GM13976 (cell line): ENCODE measurements around the gene HSFX4.
A peak's percentile ranks its signal among the peaks of the same experiment; 100 is the strongest.
"Not testable (repeated sequence)": the region's sequence is repeated elsewhere in the genome, so short reads cannot be mapped to it uniquely, and the experiment has no call there.

Source experiments
- DNase-seq: peaks from one replicate; pipeline ENCODE4 v3.0.0; 2012; ENCODE audit warnings: low spot score
- in situ Hi-C: fragments of 300-500 bp; cut with MboI; formaldehyde crosslinking; loops from one replicate; pipeline ENCODE4 v1.12.0; 2022; ENCODE audit warnings: low sequenced_read_pairs, mixed read lengths, inconsistent platforms; ENCODE audit not compliant: unreplicated experiment
- TF ChIP-seq, protein P1 (sequence below): IDR thresholded peaks from 2 replicates; pipeline ENCODE4 v1.5.1; 2012; ENCODE audit warnings: borderline replicate concordance, mild to moderate bottlenecking; ENCODE audit not compliant: insufficient read depth; ENCODE audit errors: extremely low read depth, missing control alignments, control extremely low read depth

HSFX4 gene

DNA sequence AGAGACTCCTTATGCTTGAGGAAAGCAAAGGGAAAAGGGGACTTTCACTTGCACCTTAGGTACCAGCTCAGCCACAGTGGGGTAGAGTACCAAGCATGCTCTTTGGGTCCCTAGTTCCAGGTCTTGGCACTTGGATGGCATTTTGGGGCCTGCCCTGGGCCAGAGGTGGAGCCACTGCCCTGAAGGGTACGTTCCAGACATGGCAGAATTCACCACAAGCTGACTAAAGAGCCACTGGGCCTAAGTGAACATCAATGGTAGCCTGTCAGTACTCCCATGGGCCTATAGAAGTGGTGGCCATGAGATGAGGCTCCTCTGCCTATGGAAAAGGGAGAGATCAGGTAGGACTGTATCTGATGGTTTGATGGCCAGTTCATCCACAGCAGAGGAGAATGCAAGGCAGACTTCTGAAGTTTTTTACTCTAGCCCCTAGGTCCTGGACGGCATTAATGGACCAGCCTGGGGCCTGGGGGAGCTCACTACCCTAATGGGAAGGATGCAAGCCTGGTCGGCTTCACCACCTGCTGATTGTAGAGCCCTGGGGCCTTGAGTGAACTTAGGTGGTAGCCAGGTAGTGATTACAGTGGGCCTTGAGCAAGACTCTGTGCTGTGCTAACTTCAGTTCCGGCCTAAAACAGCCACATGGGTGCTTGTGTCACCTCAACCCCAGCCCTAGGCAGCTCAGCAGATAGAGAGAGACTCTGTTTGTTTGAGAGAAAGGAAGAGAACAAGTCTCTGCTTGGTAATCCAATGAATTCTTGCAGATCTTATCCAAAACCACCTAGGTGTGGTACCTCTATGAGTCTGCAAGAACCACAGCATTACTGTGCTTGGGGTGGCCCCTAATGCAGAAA lies 19.8 kb upstream of the HSFX4 start:
- in situ Hi-C loops = no loop called here
- TF ChIP-seq, protein P1, sequence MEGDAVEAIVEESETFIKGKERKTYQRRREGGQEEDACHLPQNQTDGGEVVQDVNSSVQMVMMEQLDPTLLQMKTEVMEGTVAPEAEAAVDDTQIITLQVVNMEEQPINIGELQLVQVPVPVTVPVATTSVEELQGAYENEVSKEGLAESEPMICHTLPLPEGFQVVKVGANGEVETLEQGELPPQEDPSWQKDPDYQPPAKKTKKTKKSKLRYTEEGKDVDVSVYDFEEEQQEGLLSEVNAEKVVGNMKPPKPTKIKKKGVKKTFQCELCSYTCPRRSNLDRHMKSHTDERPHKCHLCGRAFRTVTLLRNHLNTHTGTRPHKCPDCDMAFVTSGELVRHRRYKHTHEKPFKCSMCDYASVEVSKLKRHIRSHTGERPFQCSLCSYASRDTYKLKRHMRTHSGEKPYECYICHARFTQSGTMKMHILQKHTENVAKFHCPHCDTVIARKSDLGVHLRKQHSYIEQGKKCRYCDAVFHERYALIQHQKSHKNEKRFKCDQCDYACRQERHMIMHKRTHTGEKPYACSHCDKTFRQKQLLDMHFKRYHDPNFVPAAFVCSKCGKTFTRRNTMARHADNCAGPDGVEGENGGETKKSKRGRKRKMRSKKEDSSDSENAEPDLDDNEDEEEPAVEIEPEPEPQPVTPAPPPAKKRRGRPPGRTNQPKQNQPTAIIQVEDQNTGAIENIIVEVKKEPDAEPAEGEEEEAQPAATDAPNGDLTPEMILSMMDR = no peak
- DNase-seq = no peak

GRCh38 chrX:149910178-149910695 lies 19.1 kb upstream of the HSFX4 start:
- TF ChIP-seq, protein P1 = no peak
- no peak for DNase-seq

GRCh38 chrX:149916745-149917392 lies 12.5 kb upstream of the HSFX4 start:
- TF ChIP-seq, protein P1 = peak; percentile 24
- peak; percentile 12 for DNase-seq
- in situ Hi-C loops = no loop called here

More at GRCh38 chrX:149910178-149910695, 19.1 kb upstream of the HSFX4 start:
- in situ Hi-C loops = no loop called here

- in situ Hi-C loops, DNase-seq: not testable (repeated sequence)
Observed at GRCh38 chrX:149923836-149924235, 5.5 kb upstream of the HSFX4 start.

GRCh38 chrX:149924434-149924833 lies 4.9 kb upstream of the HSFX4 start:
- DNase-seq, in situ Hi-C loops: not testable (repeated sequence)

GRCh38 chrX:149927245-149927963 lies 2.0 kb upstream of the HSFX4 start:
- in situ Hi-C loops, DNase-seq: not testable (repeated sequence)

- DNase-seq, in situ Hi-C loops: not testable (repeated sequence)
Observed at GRCh38 chrX:149927964-149928258, 1.5 kb upstream of the HSFX4 start.

GRCh38 chrX:149928635-149929034 lies 738 bp upstream of the HSFX4 start:
- DNase-seq, in situ Hi-C loops: not testable (repeated sequence)

GRCh38 chrX:149931355-149931754 lies 2.0 kb downstream of the HSFX4 start:
- DNase-seq, in situ Hi-C loops: not testable (repeated sequence)

DNA sequence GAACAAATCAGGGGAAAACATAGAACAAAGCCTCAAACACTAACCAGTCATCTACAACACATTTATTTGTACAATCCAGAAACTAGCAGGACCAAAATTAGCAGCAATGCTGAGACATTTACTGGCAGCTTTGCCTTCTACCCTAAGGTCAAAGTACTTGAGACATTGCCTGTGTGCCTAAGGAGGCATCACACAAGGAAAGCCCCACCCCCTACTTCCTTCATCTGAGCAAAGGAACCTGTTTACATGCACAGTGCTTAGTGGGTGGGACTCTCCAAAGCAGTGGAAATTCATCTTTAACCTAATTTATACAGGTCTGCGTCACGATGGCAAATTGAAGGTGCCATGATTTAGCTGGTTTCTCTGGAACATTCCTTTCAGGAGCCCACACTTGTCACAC lies 2.8 kb downstream of the HSFX4 start:
- in situ Hi-C loops, DNase-seq: not testable (repeated sequence)

- in situ Hi-C loops, DNase-seq: not testable (repeated sequence)
Observed at GRCh38 chrX:149932970-149933369, 3.6 kb downstream of the HSFX4 start.

DNA sequence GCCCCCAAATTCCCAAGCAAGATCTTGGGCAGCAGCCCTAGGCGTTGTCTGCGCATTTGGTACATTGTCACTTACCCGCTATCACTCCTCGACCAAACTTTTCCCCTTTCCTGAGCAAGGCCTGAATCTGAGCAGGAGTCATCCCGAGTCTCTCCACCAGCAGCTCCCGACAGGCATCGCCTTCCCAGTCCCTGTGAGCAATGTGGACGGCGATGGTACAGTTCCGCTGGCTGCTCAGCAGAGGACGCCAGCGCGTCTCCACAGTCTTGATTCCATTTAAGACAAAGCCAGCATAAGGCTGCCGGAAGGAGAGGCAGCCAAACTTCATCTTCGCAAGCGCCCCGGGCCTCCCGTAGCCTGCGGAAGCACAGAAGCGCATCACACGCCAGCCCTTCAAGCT lies 4.2 kb downstream of the HSFX4 start:
- in situ Hi-C loops, DNase-seq: not testable (repeated sequence)

GRCh38 chrX:149937328-149937727 lies 8.0 kb downstream of the HSFX4 start:
- in situ Hi-C loops, DNase-seq: not testable (repeated sequence)
